ENCODE results near the gene MKI67. TPM values are rescaled to one million over a fixed set of nuclear protein-coding genes. Genes with fewer than 3 reads are reported as not detected.

Gene MKI67
- total RNA-seq, 2 donors from 2014 or later, result 0.35 to 4.0 TPM

DNA sequence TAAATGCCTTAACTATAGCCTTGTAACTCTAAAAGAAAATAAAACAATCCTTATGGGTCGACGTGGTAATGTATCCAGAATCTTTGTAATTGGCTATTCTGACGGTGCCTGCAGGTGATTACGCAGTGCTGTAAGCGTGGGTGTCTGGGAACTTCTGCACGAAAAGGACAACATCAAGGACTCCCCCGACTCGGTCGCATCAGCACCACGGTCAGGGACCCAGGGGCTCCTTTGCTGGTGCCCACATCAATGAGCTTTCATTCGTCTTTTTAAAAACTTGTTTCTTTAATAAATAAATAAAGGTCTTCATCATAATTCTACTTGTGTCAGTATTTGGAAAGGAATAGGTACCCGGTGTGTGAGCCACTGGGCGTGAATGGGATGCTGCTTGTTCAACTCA, 13.2 kb downstream of the MKI67 start:
- TF ChIP-seq, protein P1, sequence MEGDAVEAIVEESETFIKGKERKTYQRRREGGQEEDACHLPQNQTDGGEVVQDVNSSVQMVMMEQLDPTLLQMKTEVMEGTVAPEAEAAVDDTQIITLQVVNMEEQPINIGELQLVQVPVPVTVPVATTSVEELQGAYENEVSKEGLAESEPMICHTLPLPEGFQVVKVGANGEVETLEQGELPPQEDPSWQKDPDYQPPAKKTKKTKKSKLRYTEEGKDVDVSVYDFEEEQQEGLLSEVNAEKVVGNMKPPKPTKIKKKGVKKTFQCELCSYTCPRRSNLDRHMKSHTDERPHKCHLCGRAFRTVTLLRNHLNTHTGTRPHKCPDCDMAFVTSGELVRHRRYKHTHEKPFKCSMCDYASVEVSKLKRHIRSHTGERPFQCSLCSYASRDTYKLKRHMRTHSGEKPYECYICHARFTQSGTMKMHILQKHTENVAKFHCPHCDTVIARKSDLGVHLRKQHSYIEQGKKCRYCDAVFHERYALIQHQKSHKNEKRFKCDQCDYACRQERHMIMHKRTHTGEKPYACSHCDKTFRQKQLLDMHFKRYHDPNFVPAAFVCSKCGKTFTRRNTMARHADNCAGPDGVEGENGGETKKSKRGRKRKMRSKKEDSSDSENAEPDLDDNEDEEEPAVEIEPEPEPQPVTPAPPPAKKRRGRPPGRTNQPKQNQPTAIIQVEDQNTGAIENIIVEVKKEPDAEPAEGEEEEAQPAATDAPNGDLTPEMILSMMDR (IDR thresholded peaks at IDR 0.05), result no peak
- DNase-seq (ENCODE audit: low spot score), result no peak
- Histone ChIP-seq H3K4me1 (no peaks in the 10 kb centered on the region), H3K27ac (no peak overlapping the region), H3K36me3 (no peaks in the 10 kb centered on the region), H3K27me3 (no peaks in the 10 kb centered on the region), H3K4me3 (no peak overlapping the region), H3K9me3 (no peaks in the 10 kb centered on the region)

DNA sequence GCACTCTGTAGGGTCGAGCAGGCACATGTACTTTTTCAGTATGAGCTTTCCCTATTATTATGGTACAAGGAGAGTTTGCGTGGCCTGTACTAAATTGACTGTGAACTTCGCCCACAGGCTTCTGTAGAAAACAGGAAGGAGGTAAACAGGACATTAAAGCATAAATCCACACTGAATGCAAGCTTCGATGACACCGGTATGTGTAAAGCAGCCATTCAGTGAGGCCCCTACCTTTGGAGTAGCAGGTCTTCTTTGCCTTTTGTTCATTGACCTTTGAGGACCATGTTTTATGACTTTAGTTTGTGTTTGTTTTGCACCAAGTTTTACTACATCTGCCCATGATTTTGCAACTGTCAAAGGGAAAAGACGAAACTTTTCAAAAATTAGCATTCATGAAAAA, 14.5 kb downstream of the MKI67 start:
- H3K36me3 ChIP-seq, result no peaks in the 10 kb centered on the region
- no peak for DNase-seq (ENCODE audit: low spot score)
- TF ChIP-seq, protein P1 (IDR thresholded peaks at IDR 0.05), result no peak
- H3K4me3 ChIP-seq, result no peak overlapping the region
- H3K9me3 ChIP-seq, result no peaks in the 10 kb centered on the region
- H3K27ac ChIP-seq, result no peak overlapping the region
- no peaks in the 10 kb centered on the region for H3K27me3 ChIP-seq
- no peaks in the 10 kb centered on the region for H3K4me1 ChIP-seq

DNA sequence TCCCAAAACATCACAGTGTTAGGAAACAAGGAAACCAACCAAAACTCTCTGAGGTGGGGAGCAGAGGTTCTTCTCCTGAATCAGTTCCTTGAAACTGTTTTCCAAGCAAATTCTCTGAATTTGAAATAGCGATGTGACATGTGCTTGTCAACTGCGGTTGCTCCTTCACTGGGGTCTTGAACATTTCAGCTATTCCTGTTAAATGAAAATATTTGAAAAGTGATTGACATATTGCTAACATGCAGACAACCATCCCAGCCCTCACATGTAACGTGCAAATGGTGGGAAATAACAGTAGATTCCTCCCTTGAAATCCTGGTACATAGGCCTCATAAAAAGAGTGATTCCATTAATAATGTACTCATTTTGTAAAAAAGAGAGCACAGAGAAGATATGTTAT, 15.9 kb downstream of the MKI67 start:
- no peaks in the 10 kb centered on the region for H3K4me1 ChIP-seq
- no peak for DNase-seq (ENCODE audit: low spot score)
- TF ChIP-seq, protein P1 (IDR thresholded peaks at IDR 0.05), result no peak
- H3K27me3 ChIP-seq, result no peaks in the 10 kb centered on the region
- no peak overlapping the region for H3K27ac ChIP-seq
- H3K9me3 ChIP-seq, result no peaks in the 10 kb centered on the region
- no peaks in the 10 kb centered on the region for H3K36me3 ChIP-seq
- no peak overlapping the region for H3K4me3 ChIP-seq

DNA sequence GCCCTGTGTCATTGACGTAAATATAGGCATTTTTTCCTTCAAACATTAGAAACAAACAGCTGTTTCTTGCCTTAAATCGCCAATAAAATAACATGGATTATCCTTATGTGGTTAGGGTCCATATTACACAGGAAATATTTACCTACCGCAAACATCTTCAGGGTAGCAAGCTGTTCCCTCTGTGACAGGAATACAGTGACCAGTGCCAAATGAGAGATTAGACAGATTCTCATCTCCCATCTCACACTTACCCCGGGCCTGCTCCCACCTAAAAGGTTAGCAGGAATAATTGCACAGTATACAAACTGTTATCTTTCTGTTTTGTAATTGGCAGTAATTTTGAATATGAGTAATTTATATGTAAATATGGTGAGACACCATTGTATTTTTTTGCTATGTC, 16.5 kb downstream of the MKI67 start:
- no peak for DNase-seq (ENCODE audit: low spot score)
- Histone ChIP-seq H3K4me3 (no peak overlapping the region), H3K27me3 (no peaks in the 10 kb centered on the region), H3K36me3 (no peaks in the 10 kb centered on the region), H3K27ac (no peak overlapping the region), H3K4me1 (no peaks in the 10 kb centered on the region), H3K9me3 (no peaks in the 10 kb centered on the region)
- TF ChIP-seq, protein P1 (IDR thresholded peaks at IDR 0.05), result no peak

DNA sequence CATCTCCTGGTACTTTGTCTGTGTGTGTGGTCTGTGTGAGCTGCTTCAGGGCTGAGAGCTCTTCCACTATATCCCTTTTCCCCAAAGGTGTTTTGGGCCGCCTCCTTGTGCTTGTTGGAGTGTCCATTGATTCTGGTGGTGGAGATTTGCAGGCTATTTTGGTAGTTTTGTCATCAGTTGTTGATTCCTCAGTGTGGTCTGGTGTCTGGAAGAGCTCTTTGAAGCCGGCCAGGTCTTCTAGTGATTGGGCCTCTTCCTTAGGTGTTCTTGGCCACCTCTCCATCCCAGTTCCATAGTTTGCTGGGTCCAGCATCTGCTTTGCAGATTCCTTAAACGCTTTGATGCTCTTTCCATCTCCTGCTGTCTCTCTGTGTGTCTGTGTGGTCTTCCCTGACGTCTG, 20.8 kb downstream of the MKI67 start:
- DNase-seq (ENCODE audit: low spot score), result no peak
- Histone ChIP-seq H3K9me3 (no peaks in the 10 kb centered on the region), H3K4me1 (no peaks in the 10 kb centered on the region), H3K27ac (no peak overlapping the region), H3K4me3 (no peak overlapping the region), H3K27me3 (no peaks in the 10 kb centered on the region), H3K36me3 (no peaks in the 10 kb centered on the region)
- TF ChIP-seq, protein P1 (IDR thresholded peaks at IDR 0.05), result no peak

DNA sequence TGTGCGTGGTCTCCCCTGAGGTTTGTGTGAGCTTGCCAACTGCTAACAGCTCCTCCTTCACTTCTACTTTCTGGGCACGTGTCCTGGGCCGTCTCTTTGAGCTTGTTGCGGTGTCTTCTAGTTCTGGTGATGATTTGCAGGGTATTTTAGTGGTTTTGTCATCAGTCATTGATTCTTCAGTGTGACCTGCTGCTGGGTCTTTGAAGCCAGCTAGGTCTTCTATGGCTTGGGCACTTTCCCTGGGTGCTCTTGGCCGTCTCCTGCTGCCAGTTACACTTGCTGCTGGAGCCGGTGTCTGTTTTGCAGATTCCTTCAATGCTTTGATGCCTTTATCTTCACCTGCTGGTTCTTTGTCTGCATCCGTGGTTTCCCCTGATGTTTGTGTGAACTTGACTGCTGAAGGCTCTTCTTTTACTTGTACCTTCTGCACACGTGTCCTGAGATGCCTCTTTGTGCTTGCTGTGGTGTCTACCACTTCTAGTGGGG, 23.0 kb downstream of the MKI67 start:
- H3K9me3 ChIP-seq, result no peaks in the 10 kb centered on the region
- H3K27ac ChIP-seq, result no peak overlapping the region
- no peaks in the 10 kb centered on the region for H3K4me1 ChIP-seq
- H3K36me3 ChIP-seq, result no peaks in the 10 kb centered on the region
- no peak for DNase-seq (ENCODE audit: low spot score)
- no peak overlapping the region for H3K4me3 ChIP-seq
- TF ChIP-seq, protein P1 (IDR thresholded peaks at IDR 0.05), result no peak
- H3K27me3 ChIP-seq, result no peaks in the 10 kb centered on the region

Measured in right atrium auricular region (tissue), 2 donors.